ENCODE measurements around the gene RNF168.

Gene RNF168

DNA sequence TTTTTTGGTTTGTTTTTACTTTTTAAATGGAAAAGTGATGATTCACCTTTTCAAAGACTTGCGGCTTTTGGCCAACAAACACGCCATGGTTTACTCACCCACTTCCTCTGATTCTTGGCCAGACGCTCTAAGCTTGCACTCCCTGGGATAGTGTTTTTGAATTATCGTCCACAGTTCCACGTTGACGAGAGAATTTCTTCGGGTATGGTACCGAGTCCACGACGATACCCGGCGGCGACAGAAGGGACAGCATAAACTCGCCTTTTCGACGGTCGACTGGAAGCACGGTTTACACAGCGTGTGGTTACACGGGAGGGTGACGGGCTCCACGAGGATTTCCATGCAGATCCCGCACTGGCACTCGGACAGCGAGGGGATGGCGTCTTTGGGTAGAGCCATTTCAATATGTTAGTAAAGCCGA lies 783 bp downstream of the RNF168 start (continued):
- no peak for TF ChIP-seq KLF1 (tag by site-specific recombination; IDR thresholded peaks at IDR 0.05)
- no peak for TF ChIP-seq ZSCAN5A (tag by site-specific recombination; IDR thresholded peaks at IDR 0.05)
- TF ChIP-seq ZNF548 (tag by site-specific recombination; IDR thresholded peaks at IDR 0.05), result no peak
- TF ChIP-seq ZNF214 (tag by site-specific recombination; IDR thresholded peaks at IDR 0.05; ENCODE audit: borderline replicate concordance), result no peak
- no peak for TF ChIP-seq ZNF18 (tag by site-specific recombination; IDR thresholded peaks at IDR 0.05)
- TF ChIP-seq ZNF221 (tag by site-specific recombination; IDR thresholded peaks at IDR 0.05; ENCODE audit: borderline replicate concordance), result no peak
- TF ChIP-seq, protein P1, sequence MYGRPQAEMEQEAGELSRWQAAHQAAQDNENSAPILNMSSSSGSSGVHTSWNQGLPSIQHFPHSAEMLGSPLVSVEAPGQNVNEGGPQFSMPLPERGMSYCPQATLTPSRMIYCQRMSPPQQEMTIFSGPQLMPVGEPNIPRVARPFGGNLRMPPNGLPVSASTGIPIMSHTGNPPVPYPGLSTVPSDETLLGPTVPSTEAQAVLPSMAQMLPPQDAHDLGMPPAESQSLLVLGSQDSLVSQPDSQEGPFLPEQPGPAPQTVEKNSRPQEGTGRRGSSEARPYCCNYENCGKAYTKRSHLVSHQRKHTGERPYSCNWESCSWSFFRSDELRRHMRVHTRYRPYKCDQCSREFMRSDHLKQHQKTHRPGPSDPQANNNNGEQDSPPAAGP (tag by site-specific recombination; IDR thresholded peaks at IDR 0.05), result 0 out of 2 replicates have a peak, but pooled peaks have one; percentile 26
- TF ChIP-seq ZNF670 (tag by site-specific recombination; IDR thresholded peaks at IDR 0.05; ENCODE audit: low read depth), result no peak
- no peak for TF ChIP-seq ZNF776 (tag by site-specific recombination; IDR thresholded peaks at IDR 0.05; ENCODE audit: borderline replicate concordance)
- TF ChIP-seq ZNF366 (tag by site-specific recombination; conservative IDR thresholded peaks at IDR 0.05), result no peak
- no peak for TF ChIP-seq ZBTB26 (tag by site-specific recombination; optimal IDR thresholded peaks at IDR 0.05)
- TF ChIP-seq ZBTB17 (tag by site-specific recombination; IDR thresholded peaks at IDR 0.05), result peak; percentile 90
- no peak for TF ChIP-seq YY2 (tag by site-specific recombination; IDR thresholded peaks at IDR 0.05)
- TF ChIP-seq, protein P2, sequence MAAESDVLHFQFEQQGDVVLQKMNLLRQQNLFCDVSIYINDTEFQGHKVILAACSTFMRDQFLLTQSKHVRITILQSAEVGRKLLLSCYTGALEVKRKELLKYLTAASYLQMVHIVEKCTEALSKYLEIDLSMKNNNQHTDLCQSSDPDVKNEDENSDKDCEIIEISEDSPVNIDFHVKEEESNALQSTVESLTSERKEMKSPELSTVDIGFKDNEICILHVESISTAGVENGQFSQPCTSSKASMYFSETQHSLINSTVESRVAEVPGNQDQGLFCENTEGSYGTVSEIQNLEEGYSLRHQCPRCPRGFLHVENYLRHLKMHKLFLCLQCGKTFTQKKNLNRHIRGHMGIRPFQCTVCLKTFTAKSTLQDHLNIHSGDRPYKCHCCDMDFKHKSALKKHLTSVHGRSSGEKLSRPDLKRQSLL (tag by site-specific recombination; IDR thresholded peaks at IDR 0.05), result no peak
- no peak for TF ChIP-seq ZNF211 (tag by site-specific recombination; IDR thresholded peaks at IDR 0.05; ENCODE audit: low read depth)
- no peak for TF ChIP-seq ZNF26 (tag by site-specific recombination; IDR thresholded peaks at IDR 0.05)
- 0 out of 2 replicates have a peak, but pooled peaks have one; percentile 14 for TF ChIP-seq ZFP69B (tag by site-specific recombination; IDR thresholded peaks at IDR 0.05)
- TF ChIP-seq INSM2 (tag by site-specific recombination; IDR thresholded peaks at IDR 0.05), result no peak
- TF ChIP-seq ZNF280C (tag by site-specific recombination; IDR thresholded peaks at IDR 0.05), result no peak
- TF ChIP-seq MEIS1 (CRISPR knock-in tag; IDR thresholded peaks at IDR 0.05; ENCODE audit: borderline replicate concordance), result no peak
- no peak for TF ChIP-seq PATZ1 (tag by site-specific recombination; IDR thresholded peaks at IDR 0.05)
- TF ChIP-seq ZNF416 (tag by site-specific recombination; IDR thresholded peaks at IDR 0.05), result no peak
- no peak for TF ChIP-seq ZNF354C (tag by site-specific recombination; IDR thresholded peaks at IDR 0.05; ENCODE audit: borderline replicate concordance, low read depth)
- no peak for TF ChIP-seq ZNF530 (tag by site-specific recombination; IDR thresholded peaks at IDR 0.05; ENCODE audit: low read depth)

Data from HEK293 (cell line).